Measurements from ENCODE around the gene UST.
A peak's percentile ranks its signal among the peaks of the same experiment; 100 is the strongest.
"Not testable (repeated sequence)": the region's sequence is repeated elsewhere in the genome, so short reads cannot be mapped to it uniquely, and the experiment has no call there.

UST gene

DNA sequence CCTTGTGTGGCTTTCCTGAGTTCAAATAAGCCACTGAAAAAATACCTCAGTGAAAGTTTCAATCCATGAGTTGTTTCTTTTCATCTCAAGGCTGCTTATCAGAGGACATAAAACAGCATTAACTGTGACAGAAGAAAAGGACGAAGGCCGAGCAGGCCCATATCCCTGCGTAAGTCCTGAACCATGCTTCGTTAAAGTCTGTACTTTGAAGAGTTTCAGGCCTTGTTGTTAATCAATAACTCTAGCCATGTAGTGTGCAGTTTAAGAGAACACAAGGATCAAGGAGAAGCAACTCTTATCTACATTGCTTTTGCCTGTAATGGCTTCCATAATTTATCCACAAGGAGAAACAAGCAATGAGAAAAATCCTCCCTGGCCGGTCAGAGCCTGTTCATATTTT is 165.4 kb downstream of the UST start:
- no peak for DNase-seq

DNA sequence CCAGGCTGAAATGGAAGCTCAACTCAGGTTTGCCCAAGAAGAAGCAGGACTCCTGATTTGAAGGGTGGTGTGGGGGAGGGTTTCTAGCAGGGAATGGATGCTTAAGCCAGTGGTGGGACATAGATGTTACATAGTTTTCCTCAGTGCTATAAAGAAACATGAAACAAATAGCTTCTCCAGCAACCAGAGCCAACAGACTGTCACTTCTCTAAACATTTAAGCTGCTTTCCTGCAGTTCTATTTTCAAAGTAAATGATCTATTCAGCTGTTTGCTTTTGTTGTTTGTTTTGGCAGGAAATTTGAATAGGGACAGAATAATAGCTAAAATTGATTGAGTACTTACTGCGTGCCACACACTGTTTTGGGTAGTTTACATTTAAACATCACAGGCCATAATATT is 169.0 kb downstream of the UST start:
- DNase-seq, result no peak

DNA sequence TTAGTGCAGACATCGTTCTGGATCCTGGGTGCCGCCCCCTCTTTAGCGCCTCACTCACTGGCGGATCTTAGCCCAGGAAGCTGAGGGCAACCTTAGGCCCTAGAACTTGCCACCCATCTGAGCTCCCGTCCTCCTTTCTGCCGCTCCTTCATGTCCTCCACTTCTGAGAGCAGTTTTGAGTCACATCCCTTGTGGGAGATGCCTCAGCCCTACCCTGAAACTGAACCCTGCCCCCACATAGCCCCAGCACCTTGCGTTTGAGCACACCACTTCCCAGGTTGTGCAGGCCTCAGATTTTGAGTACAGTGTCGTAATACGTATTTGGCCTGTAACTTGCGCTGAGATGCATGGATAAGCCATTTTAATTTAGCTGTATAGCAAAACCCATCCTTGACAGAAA is 169.7 kb downstream of the UST start:
- not testable (repeated sequence) for DNase-seq

DNA sequence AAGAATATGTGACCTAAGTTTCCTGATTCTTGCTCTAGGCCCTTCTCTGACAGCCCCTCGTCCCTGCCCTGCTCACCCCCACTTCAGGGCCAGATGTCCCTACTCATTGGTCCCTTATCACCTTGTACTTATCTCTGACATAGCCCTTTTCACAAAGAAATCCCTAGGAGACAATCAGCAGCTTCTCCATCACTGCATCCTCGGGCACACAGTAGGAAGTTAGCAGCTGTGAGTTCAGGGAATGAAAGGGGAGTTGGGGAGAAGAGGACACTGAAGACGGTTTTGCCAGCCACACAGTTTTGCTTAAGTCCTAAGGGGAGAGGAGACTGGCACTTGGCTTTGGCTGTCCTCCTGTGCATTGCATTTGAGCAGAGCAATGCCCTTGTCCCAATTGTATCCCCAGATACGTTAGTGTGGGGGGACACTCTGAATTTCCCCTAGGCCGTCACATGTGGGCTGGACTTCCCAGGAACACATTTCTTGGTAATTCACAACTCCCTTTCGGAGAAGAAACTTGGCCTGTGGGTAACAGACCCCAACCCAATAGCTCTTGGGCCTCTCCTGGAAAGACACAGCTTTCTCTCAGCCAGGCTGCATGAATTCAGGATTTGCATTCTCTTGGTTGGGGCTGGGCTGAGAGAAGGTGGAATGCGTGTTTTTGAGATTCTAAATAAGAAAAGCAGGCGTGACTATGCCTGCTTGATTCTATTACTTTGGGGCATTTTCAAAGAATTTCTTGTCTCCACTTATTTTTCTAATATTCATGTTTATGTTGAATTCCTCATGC is 177.6 kb downstream of the UST start:
- DNase-seq, result no peak

DNA sequence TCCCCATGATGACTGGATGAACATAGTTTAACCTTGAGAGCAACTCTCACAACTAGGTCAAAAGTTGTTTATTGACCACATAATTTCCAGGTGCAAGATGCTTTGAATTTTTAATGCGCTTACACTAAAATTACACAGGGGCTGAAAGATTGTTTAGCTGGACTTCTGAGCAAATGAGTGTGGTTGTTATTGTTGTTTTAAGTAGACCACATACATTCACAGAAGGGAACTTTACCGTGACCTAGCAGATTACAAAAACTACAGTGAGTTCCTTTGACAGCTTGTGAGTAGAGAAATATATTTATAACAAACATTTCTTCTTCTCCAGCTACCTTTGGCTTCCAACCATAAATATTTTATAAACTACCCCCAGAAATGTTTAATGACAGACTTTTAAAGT is 178.9 kb downstream of the UST start:
- DNase-seq, result no peak

DNA sequence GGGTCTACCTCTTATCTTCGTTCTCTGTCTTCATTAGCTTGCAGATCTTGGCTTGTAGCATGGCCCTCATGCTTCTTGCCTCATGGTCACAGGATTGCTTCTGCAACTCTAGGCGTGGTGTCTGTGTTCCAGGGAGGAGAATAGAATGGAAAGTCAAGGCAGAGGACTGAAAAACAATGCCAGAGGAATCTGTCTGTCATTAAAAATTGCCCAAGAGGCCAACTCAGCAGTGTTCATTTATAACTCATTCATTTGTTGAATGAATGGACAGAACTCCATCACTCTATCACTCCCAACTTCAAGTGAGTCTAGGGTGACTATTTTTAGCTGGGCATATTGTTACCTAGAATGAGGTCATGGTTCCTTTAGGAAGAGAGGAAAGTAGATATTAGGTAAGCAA is 179.6 kb downstream of the UST start:
- DNase-seq, result no peak

DNA sequence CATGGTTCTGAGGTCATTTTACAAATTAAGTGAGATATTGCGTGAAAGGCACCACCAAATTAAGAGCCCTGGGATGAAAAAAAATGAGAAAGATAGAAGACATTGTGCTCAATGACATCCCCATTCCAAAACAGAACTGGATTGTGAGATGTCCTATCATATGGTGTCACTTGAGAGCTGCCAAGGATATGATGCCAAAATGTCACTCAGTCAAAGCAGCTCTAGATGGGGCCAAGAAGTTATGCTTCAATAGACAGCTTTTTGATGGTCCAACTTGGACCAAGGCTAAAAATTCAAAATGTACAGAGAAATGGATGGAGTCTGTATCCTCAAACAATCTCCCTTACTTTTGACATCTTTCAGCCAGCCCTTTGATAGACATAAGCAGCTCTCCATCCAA is 180.8 kb downstream of the UST start:
- no peak for DNase-seq

DNA sequence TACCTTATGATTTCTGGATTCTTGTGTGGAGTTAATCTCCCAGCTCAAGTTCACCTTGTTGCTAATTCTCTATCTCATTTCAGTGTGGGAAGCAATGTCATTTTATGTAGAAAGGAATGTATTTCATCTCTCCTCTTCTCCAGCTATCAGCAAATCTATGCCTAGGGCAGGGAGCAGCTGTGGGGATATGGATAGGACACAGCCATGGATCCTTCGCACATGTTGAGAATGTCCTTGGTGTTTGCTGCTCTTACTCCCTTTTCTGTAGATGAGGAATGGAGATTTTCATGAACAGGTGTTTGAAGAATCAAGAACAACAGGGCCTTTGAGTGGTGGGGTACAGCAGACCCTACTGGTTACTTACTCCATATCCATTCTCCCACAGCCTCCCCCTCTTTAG is 182.0 kb downstream of the UST start:
- DNase-seq, result no peak

DNA sequence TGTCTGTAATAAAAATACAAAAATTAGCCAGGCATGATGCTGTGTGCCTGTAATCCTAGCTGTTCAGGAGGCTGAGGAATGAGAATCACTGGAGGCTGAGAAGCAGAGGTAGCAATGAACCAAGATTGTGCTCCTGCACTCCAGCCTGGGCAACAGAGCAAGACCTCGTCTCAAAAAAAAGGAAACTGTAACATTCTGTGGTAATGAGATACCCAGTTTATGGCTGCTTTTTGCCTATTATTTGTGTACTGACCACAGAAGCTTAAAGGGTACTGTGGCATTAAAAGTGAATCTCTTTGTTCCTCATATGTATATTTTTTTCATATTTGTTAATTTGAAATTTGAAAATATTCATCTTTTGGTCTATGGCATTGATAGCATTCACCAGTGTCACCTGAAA is 185.4 kb downstream of the UST start:
- DNase-seq, result no peak

DNA sequence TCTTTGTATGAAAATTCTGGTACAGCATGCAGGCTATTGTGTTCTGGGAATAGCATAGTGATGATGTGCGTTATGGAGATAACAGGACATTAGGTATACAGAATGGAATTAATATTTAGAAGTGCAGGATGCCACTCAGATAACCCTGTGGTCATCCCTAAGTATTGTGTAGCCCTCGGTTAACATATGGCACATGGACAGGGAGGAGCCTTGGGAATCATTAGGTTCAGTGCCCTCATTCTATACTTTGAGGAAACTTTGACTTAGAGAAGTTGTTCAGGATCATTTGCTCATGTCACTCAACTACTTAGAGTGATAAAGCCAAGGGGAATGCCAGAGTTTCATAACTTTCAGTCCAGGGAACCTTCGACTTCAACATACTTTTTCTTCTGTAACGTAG is 185.9 kb downstream of the UST start:
- no peak for DNase-seq

DNA sequence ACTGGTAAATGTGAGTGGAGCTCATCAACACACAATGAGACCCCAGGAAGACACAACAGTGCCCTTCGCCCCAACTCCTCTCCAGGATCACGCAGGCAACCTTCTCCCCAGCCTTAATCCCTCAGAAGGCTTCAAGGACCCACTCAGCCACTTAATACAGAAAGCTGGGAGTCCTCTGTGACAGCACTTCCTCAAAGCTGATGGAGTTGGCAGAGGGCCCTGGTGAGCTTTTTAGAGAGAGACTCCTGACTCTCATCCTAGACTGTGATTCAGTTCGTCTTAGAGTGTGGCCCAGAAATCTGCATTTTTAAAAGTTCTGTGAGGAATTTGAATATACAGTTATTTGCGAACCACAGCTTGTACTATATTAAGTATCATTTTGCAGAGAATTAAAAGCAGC is 187.7 kb downstream of the UST start:
- no peak for DNase-seq

DNA sequence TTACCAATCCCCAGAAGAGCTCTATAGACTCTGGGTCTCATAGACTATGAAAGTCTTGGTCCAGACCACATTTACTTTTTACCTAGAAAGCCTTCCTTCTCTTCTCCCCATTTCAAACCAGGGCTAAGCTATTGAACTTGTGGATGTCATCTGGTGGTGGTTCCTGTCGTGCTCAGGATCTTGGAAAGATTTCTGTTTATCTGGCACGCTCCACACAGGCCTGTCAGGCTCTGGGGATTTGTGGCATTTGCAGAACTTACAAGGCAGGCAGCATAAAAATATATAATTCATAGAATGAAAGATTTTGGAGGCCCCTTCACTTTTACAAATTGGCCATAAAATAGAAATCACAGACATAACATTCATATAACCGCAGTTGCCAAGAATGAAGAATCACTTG is 188.1 kb downstream of the UST start:
- DNase-seq, result no peak

DNA sequence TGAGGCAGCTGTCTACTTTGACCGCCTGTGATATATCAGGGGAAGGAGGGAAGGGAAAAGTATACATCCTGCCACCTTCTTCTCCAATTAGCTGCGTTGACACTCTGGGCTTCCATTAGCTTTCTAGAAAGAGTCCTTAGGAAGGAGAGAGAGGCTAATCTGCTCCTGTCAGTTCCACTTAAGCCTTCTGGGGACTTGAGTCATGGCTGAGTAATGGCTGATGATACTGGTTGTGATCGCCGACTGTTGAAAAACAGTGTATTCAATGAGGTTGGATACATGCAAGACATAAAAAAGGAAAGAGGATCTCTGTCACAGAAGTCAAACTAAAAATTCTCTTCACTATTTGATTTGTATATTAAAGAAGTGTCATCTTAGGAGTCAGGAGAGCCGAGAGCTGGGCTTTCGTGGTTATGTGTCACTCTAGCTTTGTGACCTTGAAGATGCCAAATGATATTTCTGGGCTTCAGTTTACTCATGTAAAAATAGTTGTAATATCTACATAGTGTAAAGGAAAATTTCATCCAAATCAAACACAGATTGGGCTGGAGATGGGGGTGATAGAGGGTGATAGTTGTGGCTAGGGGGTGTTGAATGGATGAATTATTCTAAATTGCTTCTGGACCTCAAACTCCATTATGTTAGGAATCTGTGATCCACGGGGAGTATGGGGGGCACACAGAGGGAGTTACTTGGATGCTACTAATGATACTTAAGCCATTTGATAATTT is 189.0 kb downstream of the UST start:
- no peak for DNase-seq

DNA sequence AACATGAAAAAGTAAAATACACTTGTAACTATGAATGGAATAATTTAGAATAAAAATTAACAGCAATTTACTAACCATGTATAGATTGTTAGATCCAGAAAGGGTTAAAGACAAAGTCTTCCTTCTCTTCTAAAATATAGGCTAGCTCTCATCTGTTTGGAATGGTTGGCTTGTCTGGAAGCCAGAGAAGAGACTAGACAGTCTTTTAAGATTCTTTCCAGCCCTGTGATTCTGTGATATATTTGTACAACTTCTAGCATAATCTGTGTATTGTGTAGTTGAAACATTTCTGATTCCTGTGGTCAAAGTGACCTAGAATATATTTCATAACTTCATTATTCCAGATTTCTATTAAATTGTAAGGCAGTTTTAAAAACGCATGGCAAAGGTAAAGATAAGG is 196.6 kb downstream of the UST start:
- DNase-seq, result no peak

DNA sequence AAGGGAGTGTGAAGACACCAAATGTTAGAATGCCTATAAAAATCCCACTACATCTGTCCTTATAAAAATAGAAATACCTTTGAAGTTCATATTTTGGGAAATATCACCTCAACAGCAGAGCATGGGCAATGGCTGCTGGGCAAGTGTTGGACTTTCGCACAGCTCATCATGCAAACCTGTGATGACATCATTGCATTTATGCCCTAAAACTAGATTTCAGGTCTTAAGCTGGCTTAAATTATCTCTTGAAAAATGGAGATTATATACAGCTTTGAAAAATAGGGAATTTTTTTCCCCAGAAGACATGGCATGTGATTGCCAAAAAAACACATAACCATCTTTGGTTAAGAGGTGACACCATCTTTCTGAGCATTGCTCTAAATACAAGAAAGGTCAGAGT is 197.8 kb downstream of the UST start:
- no peak for DNase-seq

DNA sequence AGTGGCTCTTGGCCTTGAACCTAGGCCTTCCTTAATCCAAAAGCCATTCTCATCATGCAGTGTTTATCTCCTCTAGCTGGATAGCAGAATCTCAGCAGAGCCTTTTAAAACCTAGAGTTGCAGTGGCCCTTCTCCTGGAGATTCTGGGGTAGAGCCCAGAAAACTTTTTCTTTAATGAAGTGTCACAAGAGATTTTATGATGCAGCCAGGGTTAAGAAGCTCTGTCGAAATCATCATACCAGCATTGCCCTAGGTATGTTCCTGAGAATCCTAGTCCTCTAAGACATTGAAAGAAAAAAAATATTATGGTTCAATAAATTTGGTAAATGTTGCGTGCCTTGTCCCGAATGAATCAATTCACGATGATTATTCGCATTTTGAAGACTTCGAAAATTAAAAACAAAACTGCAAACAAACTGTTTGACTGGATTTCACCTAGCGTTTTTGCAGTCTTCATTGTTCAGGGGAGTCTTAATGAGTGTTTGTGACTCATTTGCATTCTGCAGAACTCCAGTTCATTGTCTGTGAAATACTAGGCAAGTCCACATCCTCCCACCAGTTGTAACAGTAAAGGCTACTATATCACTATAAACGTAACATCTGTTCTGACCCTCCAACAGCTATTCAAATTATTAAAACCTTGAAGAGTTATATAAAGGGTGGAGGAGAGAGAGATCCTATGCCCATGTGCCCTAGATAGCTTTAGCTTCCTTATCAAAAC is 198.6 kb downstream of the UST start:
- no peak for DNase-seq

DNA sequence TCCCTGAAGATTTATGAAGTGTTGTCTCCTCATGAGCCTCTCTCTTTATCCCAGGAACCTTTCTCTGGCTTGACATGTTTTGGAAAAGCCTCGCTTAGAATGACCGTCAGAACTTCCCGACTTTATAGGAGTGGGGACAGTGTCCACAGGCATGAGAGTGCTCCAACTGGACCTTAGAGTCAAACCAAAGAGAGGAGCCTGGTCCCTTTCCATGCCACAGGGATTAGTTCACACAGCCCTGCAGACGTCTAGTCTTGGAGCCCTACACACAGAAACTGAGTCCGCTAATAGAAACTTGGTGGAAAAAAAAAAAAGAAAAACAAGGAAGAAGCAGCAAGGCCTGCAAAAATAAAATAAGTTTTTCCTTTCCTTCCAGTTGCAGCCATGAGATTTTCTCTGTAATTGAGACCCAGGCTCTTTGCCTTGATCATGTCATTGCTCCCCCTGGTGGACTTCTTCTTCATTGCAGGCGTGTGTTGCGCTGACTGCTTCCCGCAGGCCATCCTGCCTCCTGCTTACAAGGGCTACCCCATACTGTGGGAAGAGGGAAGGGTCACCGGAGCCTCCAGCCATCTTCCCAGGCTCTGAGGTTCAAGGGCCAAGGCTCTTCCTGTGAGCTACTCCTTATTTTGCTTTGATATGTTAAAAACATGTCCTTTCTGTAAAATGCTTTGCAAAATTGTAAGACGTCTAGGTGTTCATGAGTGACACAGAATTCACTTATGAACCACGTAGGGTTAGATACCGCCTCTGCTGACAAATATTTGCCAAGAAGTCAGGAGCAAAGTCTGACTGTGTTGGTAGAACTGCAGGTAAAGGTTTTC is 201.0 kb downstream of the UST start:
- peak; percentile 79 for DNase-seq

DNA sequence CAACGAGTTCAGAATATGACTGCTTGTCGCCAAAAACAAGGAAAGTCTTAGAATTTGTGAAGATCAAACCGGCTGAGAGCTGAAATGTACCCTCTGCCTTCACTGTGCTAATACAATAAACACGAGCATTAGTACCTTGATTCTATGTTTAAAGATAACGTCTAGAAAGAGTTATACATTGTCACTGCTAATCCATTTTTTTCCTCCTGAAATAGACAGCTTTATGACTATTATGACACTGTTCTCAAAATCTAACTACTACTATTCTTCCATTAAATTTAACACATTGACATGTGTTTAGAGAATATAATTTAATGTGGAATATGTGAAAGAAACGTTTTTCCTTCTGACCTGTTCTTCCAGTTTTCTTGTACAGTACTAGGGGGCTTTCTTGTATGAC is 204.8 kb downstream of the UST start:
- no peak for DNase-seq

DNA sequence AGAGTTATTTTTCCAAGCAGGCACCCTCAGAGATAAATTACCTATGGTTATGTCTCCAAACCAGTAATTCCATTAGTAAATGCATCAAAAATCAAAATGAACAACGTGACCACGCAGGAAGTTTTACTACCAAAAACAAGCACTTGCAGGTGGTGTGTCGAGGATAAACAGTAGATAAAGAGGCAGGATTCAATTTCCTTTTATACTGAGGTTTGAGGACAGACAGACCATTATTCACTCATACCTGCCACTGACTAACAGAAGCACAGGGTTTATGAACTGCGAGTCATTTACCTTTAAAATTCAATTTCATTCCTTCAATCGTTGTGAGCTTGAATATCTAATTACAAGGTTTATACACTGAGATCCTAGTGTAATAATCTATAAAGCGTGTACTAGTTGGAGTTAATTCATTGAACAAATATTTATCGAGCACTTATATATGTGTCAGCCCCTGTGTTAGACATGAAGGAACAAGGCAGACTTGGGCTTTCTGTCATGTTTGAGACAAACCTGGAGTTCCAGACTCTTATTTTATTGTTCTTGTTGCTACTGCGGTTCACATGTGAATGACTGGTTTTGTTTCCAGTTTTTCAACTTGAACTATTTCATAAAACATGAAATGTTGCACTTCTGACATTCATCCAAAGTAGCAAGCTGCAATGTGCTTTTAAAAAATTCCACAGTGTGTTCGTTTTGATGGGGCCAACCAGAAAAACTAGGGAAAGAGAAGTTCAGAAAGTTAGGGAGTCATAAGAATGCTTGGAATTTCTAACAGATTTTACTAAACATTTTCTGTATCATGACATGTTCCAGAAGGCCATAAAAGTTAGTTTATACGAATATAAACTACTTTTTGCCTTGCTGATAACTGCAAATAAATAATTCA is 205.6 kb downstream of the UST start:
- no peak for DNase-seq

DNA sequence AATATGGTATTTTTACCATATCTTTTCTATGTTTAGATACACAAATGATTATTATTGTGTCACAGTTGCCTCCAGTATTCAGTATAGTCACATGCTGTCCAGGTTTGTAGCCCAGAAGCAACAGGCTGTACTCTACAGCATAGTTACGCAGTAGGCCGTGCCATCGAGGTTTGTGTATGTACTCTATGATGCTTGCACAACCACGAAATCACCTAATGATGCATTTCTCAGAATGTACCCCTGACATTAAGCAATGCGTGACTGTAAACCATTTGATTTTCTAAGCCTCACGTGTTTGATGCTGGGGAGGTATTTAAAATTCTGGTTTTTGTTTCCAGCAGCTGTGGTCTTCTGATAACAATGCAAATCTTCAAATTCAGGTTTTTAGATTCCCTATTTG is 207.6 kb downstream of the UST start:
- DNase-seq, result no peak

DNA sequence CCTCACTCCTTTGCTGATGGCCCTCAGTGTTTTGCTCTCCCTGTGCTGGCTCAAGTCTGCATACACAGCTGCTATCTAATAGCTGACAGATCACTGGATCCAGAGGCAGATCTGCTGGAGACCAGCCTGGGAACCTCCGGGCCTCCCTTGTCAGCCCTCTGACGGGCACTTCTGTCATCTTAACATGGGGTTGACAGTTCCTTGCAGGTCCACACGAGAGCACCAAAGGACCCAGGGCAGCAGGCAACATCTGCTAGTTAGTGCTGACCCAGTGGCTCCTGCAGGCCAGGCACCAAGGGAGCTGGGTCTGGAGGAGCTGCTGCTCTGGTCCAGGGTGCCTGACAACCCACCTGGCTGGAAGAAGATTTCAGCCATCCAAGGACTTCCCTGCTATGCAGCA is 208.1 kb downstream of the UST start:
- DNase-seq, result no peak

DNA sequence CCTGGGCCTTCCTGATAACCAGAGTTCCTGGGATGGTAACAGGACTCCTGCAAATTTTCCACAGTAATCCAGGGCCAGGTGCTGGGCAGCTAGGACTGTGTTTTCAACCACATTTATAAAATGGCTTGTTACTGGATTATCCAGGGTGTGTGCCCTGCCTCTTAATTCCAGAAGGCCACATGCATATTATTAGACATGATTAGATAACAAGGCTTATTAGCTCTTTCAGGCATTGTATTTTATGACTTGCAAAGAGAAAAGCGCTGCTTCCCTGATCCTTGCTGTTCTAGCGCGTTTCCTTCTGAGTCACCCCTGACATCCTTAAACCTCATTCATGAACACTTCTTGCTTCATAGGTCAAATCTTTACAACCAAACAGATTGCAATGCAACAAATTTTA is 208.6 kb downstream of the UST start:
- no peak for DNase-seq
